ENCODE measurements around the gene ATG10.
"Not testable (repeated sequence)": the region's sequence is repeated elsewhere in the genome, so short reads cannot be mapped to it uniquely, and the experiment has no call there.

Gene ATG10

GRCh38 chr5:81971712-81972491 lies at the start of gene ATG10:
Gene ATG10, plus strand, starts transcription at chr5:81972023. Its CDS starts 15,548 bp downstream, at chr5:81987571.
- no peaks in the 10 kb centered on the region for H3K9me3 ChIP-seq (ENCODE audit: control insufficient read depth, insufficient read depth, low read length)
- H3K9ac ChIP-seq (ENCODE audit: low read depth, low read length): peak within 1 kb of the TSS; percentile 89
- H3K4me3 ChIP-seq (ENCODE audit: low read depth, low read length): peak within 1 kb of the TSS; percentile 73
- H3K4me1 ChIP-seq (ENCODE audit: control insufficient read depth, insufficient read depth, low read length): peaks cover 4% of the 10 kb centered on the region
- no peaks in the 10 kb centered on the region for H3K36me3 ChIP-seq (ENCODE audit: control insufficient read depth, insufficient read depth, low read length)
- H3K27me3 ChIP-seq (ENCODE audit: control insufficient read depth, insufficient read depth, low read length): no peaks in the 10 kb centered on the region

GRCh38 chr5:81922854-81923279 lies 49.0 kb upstream of the ATG10 start:
- H3K27me3 ChIP-seq (ENCODE audit: control insufficient read depth, insufficient read depth, low read length): no peaks in the 10 kb centered on the region
- H3K9me3 ChIP-seq (ENCODE audit: control insufficient read depth, insufficient read depth, low read length): no peaks in the 10 kb centered on the region
- no peak overlapping the region for H3K9ac ChIP-seq (ENCODE audit: low read depth, low read length)
- no peaks in the 10 kb centered on the region for H3K36me3 ChIP-seq (ENCODE audit: control insufficient read depth, insufficient read depth, low read length)
- H3K4me3 ChIP-seq (ENCODE audit: low read depth, low read length): no peak overlapping the region
- H3K4me1 ChIP-seq (ENCODE audit: control insufficient read depth, insufficient read depth, low read length): peaks cover 4% of the 10 kb centered on the region

- Histone ChIP-seq H3K4me3 (ENCODE audit: low read depth, low read length) (no peak overlapping the region), H3K9ac (ENCODE audit: low read depth, low read length) (no peak overlapping the region), H3K27me3 (ENCODE audit: control insufficient read depth, insufficient read depth, low read length) (no peaks in the 10 kb centered on the region), H3K36me3 (ENCODE audit: control insufficient read depth, insufficient read depth, low read length) (no peaks in the 10 kb centered on the region), H3K4me1 (ENCODE audit: control insufficient read depth, insufficient read depth, low read length) (peaks cover 4% of the 10 kb centered on the region), H3K9me3 (ENCODE audit: control insufficient read depth, insufficient read depth, low read length) (no peaks in the 10 kb centered on the region)
These were observed 47.4 kb upstream of the ATG10 start for GRCh38 chr5:81924442-81924841.

GRCh38 chr5:81925009-81925408 lies 46.8 kb upstream of the ATG10 start:
- Histone ChIP-seq H3K9me3 (ENCODE audit: control insufficient read depth, insufficient read depth, low read length) (no peaks in the 10 kb centered on the region), H3K9ac (ENCODE audit: low read depth, low read length) (no peak overlapping the region), H3K4me3 (ENCODE audit: low read depth, low read length) (no peak overlapping the region)

GRCh38 chr5:81925981-81926380 lies 45.8 kb upstream of the ATG10 start:
- H3K27me3 ChIP-seq (ENCODE audit: control insufficient read depth, insufficient read depth, low read length): no peaks in the 10 kb centered on the region
- H3K4me1 ChIP-seq (ENCODE audit: control insufficient read depth, insufficient read depth, low read length): peaks cover 4% of the 10 kb centered on the region
- no peaks in the 10 kb centered on the region for H3K36me3 ChIP-seq (ENCODE audit: control insufficient read depth, insufficient read depth, low read length)
- no peaks in the 10 kb centered on the region for H3K9me3 ChIP-seq (ENCODE audit: control insufficient read depth, insufficient read depth, low read length)
- H3K4me3 ChIP-seq (ENCODE audit: low read depth, low read length): no peak overlapping the region
- H3K9ac ChIP-seq (ENCODE audit: low read depth, low read length): no peak overlapping the region

More at GRCh38 chr5:81925009-81925408, 46.8 kb upstream of the ATG10 start:
- no peaks in the 10 kb centered on the region for H3K27me3 ChIP-seq (ENCODE audit: control insufficient read depth, insufficient read depth, low read length)
- H3K4me1 ChIP-seq (ENCODE audit: control insufficient read depth, insufficient read depth, low read length): peaks cover 4% of the 10 kb centered on the region
- no peaks in the 10 kb centered on the region for H3K36me3 ChIP-seq (ENCODE audit: control insufficient read depth, insufficient read depth, low read length)

GRCh38 chr5:81936066-81936465 lies 35.8 kb upstream of the ATG10 start:
- Histone ChIP-seq H3K4me3 (ENCODE audit: low read depth, low read length) (no peak overlapping the region), H3K9me3 (ENCODE audit: control insufficient read depth, insufficient read depth, low read length) (no peaks in the 10 kb centered on the region), H3K9ac (ENCODE audit: low read depth, low read length) (no peak overlapping the region), H3K27me3 (ENCODE audit: control insufficient read depth, insufficient read depth, low read length) (no peaks in the 10 kb centered on the region), H3K36me3 (ENCODE audit: control insufficient read depth, insufficient read depth, low read length) (no peaks in the 10 kb centered on the region), H3K4me1 (ENCODE audit: control insufficient read depth, insufficient read depth, low read length) (no peaks in the 10 kb centered on the region)

- Histone ChIP-seq H3K36me3 (ENCODE audit: control insufficient read depth, insufficient read depth, low read length) (no peaks in the 10 kb centered on the region), H3K9me3 (ENCODE audit: control insufficient read depth, insufficient read depth, low read length) (no peaks in the 10 kb centered on the region), H3K9ac (ENCODE audit: low read depth, low read length) (no peak overlapping the region), H3K27me3 (ENCODE audit: control insufficient read depth, insufficient read depth, low read length) (no peaks in the 10 kb centered on the region), H3K4me1 (ENCODE audit: control insufficient read depth, insufficient read depth, low read length) (no peaks in the 10 kb centered on the region), H3K4me3 (ENCODE audit: low read depth, low read length) (no peak overlapping the region)
These were observed 35.1 kb upstream of the ATG10 start for GRCh38 chr5:81936750-81937149.

GRCh38 chr5:81942746-81943145 lies 29.1 kb upstream of the ATG10 start:
- Histone ChIP-seq H3K9ac (ENCODE audit: low read depth, low read length) (no peak overlapping the region), H3K27me3 (ENCODE audit: control insufficient read depth, insufficient read depth, low read length) (no peaks in the 10 kb centered on the region), H3K36me3 (ENCODE audit: control insufficient read depth, insufficient read depth, low read length) (no peaks in the 10 kb centered on the region)

GRCh38 chr5:81948349-81948748 lies 23.5 kb upstream of the ATG10 start:
- no peaks in the 10 kb centered on the region for H3K27me3 ChIP-seq (ENCODE audit: control insufficient read depth, insufficient read depth, low read length)
- no peaks in the 10 kb centered on the region for H3K9me3 ChIP-seq (ENCODE audit: control insufficient read depth, insufficient read depth, low read length)
- no peak overlapping the region for H3K9ac ChIP-seq (ENCODE audit: low read depth, low read length)
- no peaks in the 10 kb centered on the region for H3K36me3 ChIP-seq (ENCODE audit: control insufficient read depth, insufficient read depth, low read length)
- H3K4me3 ChIP-seq (ENCODE audit: low read depth, low read length): no peak overlapping the region
- H3K4me1 ChIP-seq (ENCODE audit: control insufficient read depth, insufficient read depth, low read length): peaks cover 6% of the 10 kb centered on the region

More at GRCh38 chr5:81942746-81943145, 29.1 kb upstream of the ATG10 start:
- H3K9me3 ChIP-seq (ENCODE audit: control insufficient read depth, insufficient read depth, low read length): no peaks in the 10 kb centered on the region
- H3K4me1 ChIP-seq (ENCODE audit: control insufficient read depth, insufficient read depth, low read length): no peaks in the 10 kb centered on the region
- no peak overlapping the region for H3K4me3 ChIP-seq (ENCODE audit: low read depth, low read length)

- H3K9me3 ChIP-seq (ENCODE audit: control insufficient read depth, insufficient read depth, low read length): no peaks in the 10 kb centered on the region
- H3K4me3 ChIP-seq (ENCODE audit: low read depth, low read length): no peak overlapping the region
- no peaks in the 10 kb centered on the region for H3K27me3 ChIP-seq (ENCODE audit: control insufficient read depth, insufficient read depth, low read length)
- H3K4me1 ChIP-seq (ENCODE audit: control insufficient read depth, insufficient read depth, low read length): peaks cover 6% of the 10 kb centered on the region
- no peaks in the 10 kb centered on the region for H3K36me3 ChIP-seq (ENCODE audit: control insufficient read depth, insufficient read depth, low read length)
- no peak overlapping the region for H3K9ac ChIP-seq (ENCODE audit: low read depth, low read length)
These were observed 22.4 kb upstream of the ATG10 start for GRCh38 chr5:81949462-81949861.

GRCh38 chr5:81950996-81951395 lies 20.8 kb upstream of the ATG10 start:
- H3K9ac ChIP-seq (ENCODE audit: low read depth, low read length): no peak overlapping the region
- H3K27me3 ChIP-seq (ENCODE audit: control insufficient read depth, insufficient read depth, low read length): no peaks in the 10 kb centered on the region
- no peaks in the 10 kb centered on the region for H3K36me3 ChIP-seq (ENCODE audit: control insufficient read depth, insufficient read depth, low read length)
- H3K4me1 ChIP-seq (ENCODE audit: control insufficient read depth, insufficient read depth, low read length): peaks cover 6% of the 10 kb centered on the region
- no peak overlapping the region for H3K4me3 ChIP-seq (ENCODE audit: low read depth, low read length)
- H3K9me3 ChIP-seq (ENCODE audit: control insufficient read depth, insufficient read depth, low read length): no peaks in the 10 kb centered on the region

GRCh38 chr5:81954796-81955195 lies 17.0 kb upstream of the ATG10 start:
- not testable (repeated sequence) for H3K36me3 ChIP-seq (ENCODE audit: control insufficient read depth, insufficient read depth, low read length); H3K27me3 ChIP-seq (ENCODE audit: control insufficient read depth, insufficient read depth, low read length); H3K4me1 ChIP-seq (ENCODE audit: control insufficient read depth, insufficient read depth, low read length); H3K9me3 ChIP-seq (ENCODE audit: control insufficient read depth, insufficient read depth, low read length); H3K9ac ChIP-seq (ENCODE audit: low read depth, low read length); H3K4me3 ChIP-seq (ENCODE audit: low read depth, low read length)
